HG03378 (cell line): ENCODE results near the gene RASGEF1C.

Source experiments
- ATAC-seq: cut with Tn5 transposase; IDR thresholded peaks from one replicate; pipeline ENCODE4 v1.9.1; 2021; ENCODE audit warnings: mild to moderate bottlenecking, moderate library complexity; ENCODE audit not compliant: unreplicated experiment

RASGEF1C gene

DNA sequence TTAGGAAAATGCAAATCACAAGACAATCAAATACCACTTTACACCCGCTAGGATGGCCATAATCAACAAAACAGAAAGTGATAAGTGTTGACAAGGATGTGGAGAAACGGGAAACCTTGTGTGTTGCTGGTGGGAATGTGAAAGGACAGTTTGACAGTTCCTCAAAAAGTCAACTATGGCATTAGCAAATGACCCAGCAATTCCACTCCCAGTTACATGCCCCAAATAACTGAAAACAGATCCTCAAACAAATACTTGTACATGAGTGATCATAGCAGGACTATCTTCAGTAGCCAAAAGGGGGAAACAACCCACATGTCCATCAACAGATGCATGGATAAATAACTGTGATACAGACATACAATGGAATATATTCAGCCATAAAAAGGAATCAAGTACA lies 21.2 kb downstream of the RASGEF1C start:
- no peak for ATAC-seq

DNA sequence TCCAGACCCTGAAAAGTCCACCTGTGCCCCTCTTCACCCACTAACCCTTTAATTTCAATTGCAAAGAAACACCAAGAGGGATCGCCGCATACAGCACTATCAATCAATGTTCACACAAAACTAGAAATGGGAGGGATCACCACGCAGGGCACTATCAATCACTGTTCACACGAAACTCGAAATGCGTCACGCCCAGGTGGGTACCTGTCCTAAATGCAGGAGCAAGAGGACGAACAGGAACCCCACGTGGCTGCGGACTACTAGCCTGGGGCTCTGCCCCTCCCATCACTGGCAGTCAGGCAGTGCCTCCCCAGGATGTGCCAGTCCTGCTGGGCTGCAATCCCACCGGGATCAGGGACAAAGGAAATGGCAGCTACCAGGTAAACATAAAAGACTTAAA lies 28.2 kb downstream of the RASGEF1C start:
- no peak for ATAC-seq

DNA sequence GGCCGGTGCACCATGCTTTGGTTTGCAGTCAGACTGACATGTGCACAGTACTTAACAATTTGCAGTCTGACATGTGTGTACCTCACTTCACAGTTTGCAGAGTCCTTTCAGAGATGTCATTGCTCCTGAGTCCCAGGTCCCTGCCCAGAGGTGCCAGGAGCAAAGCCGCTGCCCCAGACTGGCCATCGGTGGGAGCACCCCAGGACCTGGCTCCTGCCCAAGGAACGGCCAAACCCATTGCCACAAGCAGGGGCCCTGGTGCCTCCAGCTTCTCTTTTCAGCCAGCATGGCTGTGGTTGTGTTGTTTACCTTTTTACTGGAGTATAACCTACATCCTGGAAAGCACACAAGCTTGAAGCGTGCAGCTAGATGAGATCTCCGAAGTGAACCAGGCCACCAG lies 28.6 kb downstream of the RASGEF1C start:
- no peak for ATAC-seq

DNA sequence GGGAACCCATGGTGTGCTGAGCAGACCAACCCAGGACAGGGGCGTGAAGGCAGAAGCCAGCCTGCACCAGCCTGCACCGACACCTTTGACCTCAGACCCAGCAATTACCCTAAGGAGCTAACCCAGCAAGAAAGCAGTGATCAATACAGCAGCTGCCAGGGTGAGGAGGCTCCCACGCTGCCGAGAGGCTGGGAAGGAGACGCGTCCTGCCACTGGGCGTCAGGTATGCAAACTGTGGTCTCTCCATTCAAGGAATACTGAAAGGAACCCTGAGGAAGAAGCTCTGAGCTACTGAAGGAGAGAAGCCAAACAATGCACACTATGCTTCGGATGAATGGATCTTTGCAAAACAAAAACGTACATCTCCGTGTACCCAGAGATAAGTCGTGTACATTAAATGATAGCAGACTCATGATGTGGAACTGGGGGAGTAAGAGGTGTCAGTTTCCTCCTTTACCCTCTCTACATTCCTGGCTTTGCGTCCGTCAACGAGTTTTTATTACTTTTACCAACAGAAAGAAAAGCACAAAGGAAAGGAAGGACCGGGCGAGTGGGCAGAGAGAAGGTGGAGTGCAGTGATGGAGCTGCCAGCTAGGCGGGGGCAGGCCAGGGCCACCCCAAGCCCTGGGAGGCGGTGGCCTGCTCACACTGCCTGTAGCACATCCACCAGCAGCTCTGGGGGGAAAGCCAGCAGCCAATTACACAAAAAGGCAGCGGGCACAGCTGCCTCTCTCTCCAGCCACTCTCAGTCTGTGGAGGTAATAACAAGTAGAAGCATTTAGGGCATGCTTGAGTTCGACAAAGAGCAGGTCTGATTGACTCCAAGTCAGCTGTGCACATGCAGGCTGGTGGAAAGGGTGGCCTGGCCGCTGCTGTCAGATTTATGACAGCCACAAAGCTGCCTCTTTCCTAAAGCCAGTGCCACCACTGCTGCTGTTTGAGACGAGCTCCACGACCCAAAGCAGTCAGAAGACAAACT lies 29.3 kb downstream of the RASGEF1C start:
- ATAC-seq: no peak

DNA sequence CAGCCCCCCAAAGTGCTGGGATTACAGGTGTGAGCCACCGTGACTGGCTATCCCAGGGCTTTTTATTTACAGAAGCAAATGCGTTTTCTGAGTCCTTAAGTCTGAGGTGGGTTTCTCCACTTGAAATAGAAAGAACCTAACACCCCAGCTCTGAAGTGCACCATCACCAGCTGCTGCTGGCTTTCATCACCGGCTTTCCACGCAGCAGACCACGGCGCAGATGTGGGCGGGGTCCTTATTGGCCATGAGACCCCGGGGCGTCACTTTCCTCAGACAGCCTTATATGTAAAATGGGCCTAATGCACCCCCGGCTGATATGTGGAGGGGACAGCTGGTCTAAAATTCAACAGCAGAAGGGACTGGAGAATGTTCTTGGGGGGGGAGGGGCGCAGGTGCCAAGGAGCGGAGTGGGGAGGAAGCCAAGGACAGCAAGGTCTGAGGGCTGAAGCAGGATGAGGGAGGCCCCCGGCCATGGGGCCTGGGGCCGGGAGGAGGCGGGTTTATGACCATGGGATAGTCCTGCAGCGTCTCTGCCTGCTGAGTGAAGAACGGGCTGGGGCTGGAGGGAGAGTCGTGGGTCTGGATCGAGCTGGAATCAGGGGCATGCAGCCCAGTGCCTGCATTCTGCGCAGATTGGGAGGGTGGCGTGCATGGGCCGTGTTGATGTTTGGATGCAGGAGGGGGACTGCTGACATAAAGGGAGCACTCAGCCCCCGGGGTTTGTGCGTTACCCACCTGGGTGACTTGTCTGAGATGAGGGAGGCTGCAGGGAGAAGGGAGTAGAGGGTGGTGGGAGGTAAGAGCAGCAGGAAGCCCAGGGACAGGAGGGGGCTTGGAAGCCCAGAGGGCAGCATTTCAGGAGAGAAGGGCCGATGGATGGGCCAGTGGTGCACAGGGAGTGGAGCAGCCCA lies 30.2 kb downstream of the RASGEF1C start:
- ATAC-seq: no peak

DNA sequence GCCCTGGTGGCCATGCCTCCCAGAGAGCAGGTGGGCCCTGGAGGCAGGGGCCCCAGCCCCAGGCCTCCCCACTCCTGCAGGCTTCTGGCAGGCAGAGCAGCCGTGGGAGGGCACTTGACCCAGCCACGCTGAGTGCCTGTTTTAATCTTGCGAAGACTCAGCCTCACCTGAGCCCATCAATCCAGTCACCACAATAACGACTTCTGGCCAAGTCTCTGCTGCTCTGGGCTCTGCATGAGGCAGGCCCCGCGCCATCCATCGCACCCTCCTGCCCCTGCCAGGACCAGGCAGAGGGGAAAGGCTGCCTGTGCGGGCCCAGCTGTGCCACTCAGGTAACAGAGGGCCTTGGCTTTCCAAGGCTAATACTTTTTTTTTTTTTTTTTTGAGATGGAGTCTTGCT lies 32.8 kb downstream of the RASGEF1C start:
- no peak for ATAC-seq

DNA sequence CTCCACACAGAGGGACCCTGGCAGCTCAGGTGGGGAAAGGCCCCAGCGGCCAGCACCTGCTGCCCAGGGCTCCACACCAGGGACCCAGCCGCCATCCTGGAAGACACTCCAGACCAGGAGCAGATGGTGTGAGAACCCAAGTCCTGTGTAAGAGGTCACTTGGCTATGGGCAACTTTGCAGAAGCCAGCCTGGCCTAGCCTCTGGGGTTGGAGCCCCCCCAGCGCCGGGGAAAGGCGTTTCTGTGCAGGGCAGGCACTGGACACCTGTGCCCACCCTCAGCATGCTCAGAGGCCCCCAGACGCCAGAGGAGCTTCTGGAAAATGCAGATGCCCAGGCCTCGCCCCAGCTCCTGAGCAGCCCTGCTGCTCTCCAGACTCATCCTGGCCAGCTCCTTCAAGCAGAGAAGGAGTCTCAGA lies 34.0 kb downstream of the RASGEF1C start:
- no peak for ATAC-seq

DNA sequence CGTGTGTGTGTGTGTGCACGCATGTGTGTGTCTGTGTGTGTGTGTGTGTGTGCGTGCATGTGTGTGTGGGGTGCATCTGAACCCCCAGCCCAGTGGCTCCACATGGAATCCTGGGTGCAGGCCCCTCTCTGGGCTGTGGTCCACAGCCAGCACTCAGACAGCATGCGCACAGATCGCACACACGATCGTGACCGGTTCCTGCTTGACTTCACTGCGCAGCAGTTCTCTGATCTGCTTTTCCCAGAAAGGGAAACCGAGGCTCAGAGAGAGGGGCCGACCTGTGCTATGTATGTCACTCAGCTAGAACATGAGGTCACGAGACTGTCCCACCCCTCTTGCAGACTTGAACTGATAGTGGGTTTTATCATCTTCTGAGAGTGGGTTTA lies 34.4 kb downstream of the RASGEF1C start:
- no peak for ATAC-seq

DNA sequence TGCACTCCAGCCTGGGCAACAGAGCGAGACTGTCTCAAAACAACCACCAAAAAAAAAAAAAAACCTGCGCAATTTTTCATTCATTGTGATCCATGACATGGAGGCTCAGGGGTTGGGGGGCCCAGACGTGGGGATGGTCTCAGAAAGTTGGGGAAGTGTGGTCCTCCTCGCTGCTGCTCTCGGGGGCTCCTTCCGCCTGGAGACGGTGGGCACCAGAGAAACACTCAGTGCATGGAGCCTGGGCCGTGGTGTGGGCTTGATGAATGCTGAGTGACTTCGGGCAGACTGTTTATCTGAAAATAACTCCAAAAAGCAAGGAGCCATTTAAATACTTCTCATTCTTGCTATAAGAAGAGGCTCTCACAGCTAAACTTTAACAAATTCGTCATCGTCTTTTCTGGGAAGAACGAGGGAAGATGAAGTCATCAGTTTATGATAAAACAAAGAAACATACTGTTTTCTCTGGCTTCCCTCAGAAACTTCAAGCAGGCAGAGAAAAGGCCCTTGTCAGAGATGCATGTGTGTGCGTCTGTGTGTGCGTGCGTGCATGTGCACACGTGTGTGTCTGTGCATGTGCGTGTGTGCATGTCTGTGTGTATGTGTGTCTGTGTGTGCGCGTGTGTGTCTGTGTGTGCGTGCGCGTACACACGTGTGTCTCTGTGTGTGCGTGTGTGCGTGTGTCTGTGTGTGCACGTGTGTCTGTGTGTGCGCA lies 35.0 kb downstream of the RASGEF1C start:
- ATAC-seq: no peak

DNA sequence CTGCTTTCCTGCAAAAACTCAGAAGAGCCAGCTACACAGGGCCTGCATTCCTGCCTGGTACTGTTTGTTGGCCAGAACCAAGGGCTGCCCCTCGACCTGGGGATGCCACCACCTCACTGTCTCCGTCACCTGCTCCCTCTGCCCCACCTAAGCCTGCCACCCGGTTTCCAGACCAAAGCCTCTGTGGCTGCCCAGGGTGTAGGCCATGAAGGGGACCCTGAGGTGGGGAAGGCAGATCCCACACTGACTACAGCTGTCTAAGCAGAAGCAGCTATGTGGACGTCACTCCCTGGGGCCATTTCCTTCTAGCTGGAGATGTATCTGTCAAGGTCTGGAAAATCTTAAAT lies 35.8 kb downstream of the RASGEF1C start:
- ATAC-seq: no peak

DNA sequence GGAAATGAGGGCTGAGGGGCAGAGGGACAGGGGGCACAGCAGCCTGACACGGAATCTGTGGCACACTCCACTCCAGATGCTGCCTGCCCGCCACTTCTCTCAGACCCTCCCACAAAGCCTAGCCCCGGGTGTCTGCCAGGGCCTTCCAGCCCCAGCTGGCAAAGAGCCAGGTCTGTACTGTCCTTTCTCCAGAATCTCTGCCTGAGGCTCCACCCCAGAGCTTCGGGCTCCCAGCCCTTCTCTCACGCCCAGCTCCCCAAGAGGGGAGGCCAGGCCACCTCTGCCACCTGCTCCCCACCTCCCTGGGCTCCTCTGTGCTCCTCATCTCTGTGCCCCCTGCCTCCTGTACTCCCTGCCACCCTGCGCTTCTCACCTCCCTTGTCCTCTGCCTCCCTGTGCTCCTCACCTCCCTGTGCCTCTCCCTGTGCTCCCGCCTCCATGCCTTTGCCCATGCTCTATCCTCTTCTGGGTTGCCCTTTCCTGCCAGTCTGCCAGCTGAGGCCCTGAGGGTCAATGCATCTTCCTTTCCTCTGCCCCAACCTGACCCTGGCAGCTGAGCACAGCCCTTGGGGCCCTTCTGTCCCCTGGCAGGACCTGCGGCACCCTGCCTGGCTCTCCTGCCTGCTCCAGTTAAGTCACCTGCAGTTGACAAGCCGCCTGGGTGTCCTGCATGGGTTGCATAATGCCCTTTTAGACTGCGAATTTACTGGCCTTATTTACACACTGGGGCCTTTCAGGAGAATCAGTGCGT lies 36.4 kb downstream of the RASGEF1C start:
- no peak for ATAC-seq

DNA sequence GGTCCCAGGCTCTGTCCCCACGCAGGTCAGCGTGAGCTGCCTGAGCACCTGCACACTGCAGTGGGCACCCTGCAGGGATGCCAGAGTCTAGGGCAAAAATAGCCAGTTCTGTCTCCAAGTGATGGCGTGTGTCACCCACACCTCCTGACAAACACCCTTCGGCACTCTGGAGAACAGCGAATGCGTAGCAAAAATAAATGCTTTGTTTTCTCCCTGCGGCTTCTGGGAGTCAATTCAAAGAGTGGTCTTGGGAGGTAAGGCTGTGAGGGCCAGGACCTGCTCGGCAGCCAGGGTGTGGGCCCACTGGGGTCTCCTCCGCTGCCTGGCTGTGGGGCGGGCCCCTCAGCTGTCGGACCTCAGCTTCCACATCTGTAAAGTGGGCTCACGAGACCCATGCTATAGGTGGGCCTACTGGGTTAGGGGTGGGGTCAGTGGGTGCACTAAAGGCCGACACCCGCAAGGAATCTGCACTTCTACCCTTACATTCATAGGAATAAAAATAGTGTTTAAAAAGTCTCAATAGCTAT lies 37.4 kb downstream of the RASGEF1C start:
- ATAC-seq: no peak

DNA sequence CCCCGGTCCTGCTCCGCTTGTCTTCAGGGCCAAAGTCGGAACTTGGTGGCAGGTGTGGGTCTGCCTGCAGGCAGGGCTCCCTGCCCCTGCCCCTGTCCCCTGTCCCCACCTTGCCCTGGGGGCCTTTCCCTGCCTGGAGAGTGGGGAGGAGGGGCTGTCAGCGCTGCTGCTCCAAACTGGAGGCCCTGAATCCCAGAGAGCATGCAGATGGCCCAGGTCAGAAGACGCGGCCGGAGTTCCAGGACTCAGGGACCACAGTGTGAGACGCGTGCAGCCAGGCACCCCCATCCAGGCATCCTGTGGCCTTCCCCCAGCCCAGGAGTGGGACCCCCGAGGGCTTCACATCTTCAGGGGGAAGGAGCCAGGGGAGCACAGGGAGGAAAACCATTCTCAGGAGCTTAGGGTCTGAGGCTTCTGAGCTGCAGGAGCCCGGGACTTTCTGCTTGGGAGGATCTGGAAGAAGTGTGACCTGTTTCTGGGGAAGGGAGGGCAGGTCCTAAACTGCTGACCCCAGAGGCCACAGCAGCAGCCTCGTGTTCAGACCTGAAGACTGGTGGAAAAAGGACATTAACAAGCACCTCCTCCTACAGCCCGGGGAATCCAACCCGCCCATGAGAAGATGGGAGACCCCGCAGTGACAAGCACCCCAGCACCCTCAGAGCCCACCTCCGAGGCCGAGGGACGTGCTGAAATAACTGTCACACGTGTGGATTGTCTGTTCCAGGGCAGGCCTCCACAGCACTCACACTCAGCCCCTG lies 38.0 kb downstream of the RASGEF1C start:
- ATAC-seq: no peak

DNA sequence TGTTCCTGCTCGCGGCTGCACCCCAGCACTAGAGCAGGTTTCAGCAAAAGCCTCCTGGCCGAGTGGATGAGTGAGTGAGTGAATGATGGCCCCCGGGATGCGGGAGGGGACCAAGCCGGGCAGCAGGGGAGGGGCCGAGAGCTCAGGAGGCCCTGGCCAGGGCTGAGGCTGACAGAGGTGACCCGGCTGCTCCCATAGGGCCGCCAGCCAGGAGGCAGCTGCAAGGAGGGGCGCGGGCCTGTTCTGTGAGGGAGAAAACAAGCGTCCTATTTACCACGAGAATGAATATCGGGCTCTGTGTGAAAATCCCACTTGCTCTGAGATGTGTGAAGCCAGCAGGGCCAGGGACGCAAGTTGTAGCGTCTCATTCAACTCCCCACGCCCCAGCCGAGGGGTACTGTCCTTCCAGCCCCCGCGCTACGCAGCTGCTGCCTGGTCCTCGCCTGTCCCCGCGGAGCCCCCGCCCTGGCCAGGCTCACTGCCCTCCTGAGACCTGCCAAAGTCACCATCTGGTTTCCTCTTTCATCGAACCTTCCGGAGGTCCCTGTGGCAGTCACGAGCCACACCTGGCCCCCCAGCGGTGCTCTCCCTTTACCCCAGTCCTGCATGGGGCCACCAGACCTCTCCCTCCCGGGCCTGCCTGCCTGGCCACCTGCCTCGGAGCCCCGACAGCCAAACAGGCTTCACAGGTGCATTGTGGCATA lies 38.8 kb downstream of the RASGEF1C start:
- no peak for ATAC-seq

DNA sequence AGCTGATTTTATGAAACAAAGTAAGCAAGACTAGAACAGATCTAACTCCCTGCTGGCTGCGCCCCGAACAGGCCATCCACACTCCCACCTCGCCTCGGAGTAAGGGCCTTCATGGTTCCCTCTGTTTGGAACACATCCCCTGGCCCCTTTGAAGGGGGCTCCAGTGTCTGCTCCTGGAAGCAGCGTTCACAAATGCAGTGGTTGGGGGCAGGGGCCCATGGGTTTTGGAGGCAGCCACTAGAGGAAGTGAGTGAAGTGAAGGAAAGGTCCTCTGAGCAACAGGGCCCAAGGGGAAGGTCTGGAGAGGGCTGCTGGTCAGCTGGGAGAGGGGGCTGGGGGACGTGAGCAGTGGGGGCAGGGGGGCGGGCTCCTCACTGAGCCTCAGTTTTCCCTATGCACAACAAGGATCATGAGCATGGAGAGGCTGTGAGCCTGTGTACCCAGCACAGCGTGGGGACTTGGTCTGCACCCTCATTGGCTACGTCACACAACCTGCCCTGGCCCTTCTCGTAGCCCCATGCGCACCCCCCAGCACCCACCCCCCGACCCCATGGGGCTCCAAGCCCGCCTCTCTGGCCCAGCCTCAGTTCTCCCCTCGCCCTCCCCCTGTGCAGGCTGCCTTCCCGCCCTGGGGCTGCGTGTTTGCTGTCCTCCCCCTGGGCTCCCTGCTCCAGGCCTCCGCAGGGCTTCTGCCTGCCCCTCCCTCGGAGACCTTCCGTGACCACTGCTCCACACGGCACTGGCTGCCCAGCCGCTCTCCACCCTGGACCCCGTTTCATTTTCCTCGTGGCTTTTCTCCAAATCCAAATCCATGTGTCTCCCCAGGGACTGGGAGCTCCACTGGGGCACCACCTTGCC lies 39.5 kb downstream of the RASGEF1C start:
- no peak for ATAC-seq

DNA sequence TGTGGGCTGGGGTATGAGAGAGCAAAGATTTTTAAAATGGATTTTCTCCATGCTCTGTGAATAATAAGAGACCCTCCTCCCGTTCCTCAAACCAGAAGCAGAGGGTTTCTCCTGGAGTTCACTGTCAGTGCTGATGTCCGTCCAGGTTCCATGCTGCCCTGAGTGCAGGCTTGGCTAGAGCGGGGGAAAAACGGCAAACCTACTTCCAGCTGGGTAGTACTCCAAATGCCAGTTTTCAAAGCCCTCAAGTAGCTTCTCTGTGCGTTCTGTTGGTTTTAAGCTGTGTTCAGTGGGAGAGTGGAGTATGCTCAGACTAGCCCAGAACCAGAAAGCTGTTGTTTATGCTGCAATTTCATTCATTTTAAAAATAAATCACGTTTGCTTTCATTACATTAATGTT lies 40.3 kb downstream of the RASGEF1C start:
- ATAC-seq: no peak

DNA sequence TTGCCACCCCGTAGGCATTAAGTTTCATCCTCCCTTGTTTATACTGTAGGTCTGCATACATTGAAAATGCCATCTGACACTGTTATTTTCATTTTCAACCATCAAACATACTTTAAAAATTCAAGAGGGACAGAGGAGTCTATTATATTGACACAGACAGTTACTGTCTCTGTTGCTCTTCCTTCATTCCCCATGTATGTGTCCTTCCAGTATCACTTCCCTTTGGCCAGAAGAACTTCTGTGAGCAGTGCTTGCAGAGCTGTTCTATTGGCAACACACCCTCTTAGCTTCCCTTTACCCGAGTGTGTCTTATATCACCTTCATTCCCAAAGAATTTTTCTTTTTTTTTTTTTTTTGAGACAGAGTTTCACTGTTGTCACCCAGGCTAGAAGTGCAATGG lies 42.8 kb downstream of the RASGEF1C start:
- ATAC-seq: no peak

DNA sequence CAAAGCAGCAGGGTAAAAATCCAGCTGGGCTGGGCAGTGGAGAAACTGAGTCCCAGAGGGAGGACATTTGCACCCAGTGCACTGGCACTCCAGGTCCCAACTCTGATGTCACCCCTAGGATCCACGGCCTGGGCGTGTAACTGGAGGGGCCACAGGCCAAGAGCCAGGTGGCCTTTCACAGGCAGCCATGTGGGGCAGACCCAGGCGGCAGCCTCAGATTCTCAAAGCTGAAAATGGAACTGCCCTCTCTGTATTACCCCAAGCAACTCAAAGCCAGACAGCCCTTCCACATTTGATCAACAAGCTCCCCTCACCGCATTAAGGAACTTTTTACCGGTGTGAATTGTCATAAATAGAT lies 46.7 kb downstream of the RASGEF1C start:
- ATAC-seq: no peak
